Upper lobe of left lung (tissue), 6 donors: ENCODE measurements around the gene APOC4. TPM values are rescaled to one million over a fixed set of nuclear protein-coding genes. Genes with fewer than 3 reads are reported as not detected.
A peak's percentile ranks its signal among the peaks of the same experiment; 100 is the strongest.

Source experiments
- ATAC-seq, 2 donors: fragments of 200-7000 bp; cut with Tn5 transposase; one replicate each; pipeline ENCODE4 v1.9.1; 2022; ENCODE audit warnings: mild to moderate bottlenecking in 2 of 2, moderate library complexity in 2 of 2; ENCODE audit not compliant: low FRiP score in 2 of 2
- DNase-seq, 2 donors: peaks; one replicate each; pipeline ENCODE4 v3.0.0-alpha.2; 2019 to 2020
- H3K27ac ChIP-seq, 4 donors: fragments of 200-600 bp; sonication (generic); one replicate each; pipeline ENCODE4 v1.5.1; 2016 to 2019
- H3K27me3 ChIP-seq, 4 donors: fragments of 200-600 bp; sonication (generic); one replicate each; pipeline ENCODE4 v1.5.1; 2017 to 2019
- H3K36me3 ChIP-seq, 4 donors: fragments of 200-600 bp; sonication (generic); one replicate each; pipeline ENCODE4 v1.5.1; 2016 to 2019
- H3K4me1 ChIP-seq, 4 donors: fragments of 200-600 bp; sonication (generic); one replicate each; pipeline ENCODE4 v1.5.1; 2018 to 2019
- H3K4me3 ChIP-seq, 4 donors: fragments of 200-600 bp; sonication (generic); one replicate each; pipeline ENCODE4 v1.5.1; 2017 to 2019; ENCODE audit warnings: mild to moderate bottlenecking in 2 of 4, moderate library complexity in 1 of 4
- H3K9me3 ChIP-seq, 4 donors: fragments of 200-600 bp; sonication (generic); one replicate each; pipeline ENCODE4 v1.5.1; 2018 to 2019
- EP300 ChIP-seq, 4 donors: sonication (generic); formaldehyde crosslinking; IDR thresholded peaks; one replicate each; pipeline ENCODE4 v1.5.1; 2017; ENCODE audit warnings: antibody characterized with exemption in 4 of 4, control low read depth in 2 of 4
- POLR2A ChIP-seq, 4 donors: fragments of 450-650 bp; IDR thresholded peaks; one replicate each; pipeline ENCODE4 v1.5.1; 2016 to 2017; ENCODE audit warnings: antibody characterized with exemption in 4 of 4, mild to moderate bottlenecking in 2 of 4
- POLR2AphosphoS5 ChIP-seq, 2 donors: sonication (generic); formaldehyde crosslinking; IDR thresholded peaks; one replicate each; pipeline ENCODE4 v1.5.1; 2017; ENCODE audit warnings: antibody characterized with exemption in 2 of 2
- WGBS, 2 donors: methylation state at CpG; one replicate each; pipeline ENCODE4 v1.1.5; 2017 to 2018; 5-methylcytosine and 5-hydroxymethylcytosine counted together
- total RNA-seq, 6 donors: library from RNA; depleted of rRNA in 4 of 6; stranded (reverse); fragments of >200 nt in 4 of 6; gene quantifications; one replicate each; pipeline versions ENCODE4 v1.1.0 to v1.2.1, GENCODE V29; 2016 to 2021
- TF ChIP-seq, protein P1 (sequence below), 6 experiments: fragments of 450-650 bp in 4 of 6; fragments of 200-600 bp in 2 of 6; sonication (generic) in 2 of 6; IDR thresholded peaks; one replicate each; pipeline ENCODE4 v1.5.1; 2016 to 2019; ENCODE audit warnings: antibody characterized with exemption in 6 of 6
- donor health status: DM: no; HTN: no; CAD: no; lungs with moderate emphysema.
- donor health status: DM: no; HTN: yes; CAD: no; lungs with severe emphysema.

APOC4 gene
- total RNA-seq, 6 donors from 2014 or later: 0.49 to 2.7 TPM; not detected in 4

DNA sequence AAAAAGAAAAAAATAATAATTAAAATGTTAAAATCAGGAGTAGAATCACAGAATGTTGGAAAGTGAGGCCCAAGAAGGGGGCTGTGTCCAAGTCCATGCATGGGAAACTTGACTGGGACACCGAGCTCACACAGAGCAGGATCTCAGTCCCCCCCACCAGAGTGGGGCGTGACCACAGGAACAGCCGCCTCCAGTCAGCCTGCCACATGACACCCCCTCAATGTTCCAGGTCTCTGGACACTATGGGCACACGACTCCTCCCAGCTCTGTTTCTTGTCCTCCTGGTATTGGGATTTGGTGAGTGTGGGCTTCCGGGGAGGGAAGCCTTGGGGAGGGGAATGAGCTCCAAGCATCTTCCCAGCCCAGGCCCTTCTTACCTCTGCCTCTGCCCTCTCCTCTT, 6.2 kb downstream of the APOC4 start:
- no peaks in the 10 kb centered on the region for H3K27me3 ChIP-seq

DNA sequence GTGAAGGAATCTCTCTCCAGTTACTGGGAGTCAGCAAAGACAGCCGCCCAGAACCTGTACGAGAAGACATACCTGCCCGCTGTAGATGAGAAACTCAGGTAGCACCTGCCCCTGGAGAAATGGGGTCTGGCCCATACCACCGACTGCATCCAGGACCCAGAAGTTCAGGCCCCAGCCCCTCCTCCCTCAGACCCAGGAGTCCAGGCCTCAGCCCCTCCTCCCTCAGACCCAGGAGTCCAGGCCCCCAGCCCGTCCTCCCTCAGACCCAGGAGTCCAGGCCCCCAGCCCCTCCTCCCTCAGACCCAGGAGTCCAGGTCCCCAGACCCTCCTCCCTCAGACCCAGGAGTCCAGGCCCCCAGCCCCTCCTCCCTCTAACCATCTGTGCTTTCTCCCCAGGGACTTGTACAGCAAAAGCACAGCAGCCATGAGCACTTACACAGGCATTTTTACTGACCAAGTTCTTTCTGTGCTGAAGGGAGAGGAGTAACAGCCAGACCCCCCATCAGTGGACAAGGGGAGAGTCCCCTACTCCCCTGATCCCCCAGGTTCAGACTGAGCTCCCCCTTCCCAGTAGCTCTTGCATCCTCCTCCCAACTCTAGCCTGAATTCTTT, 6.8 kb downstream of the APOC4 start:
- H3K9me3 ChIP-seq: no peaks in the 10 kb centered on the region
- DNase-seq: no peak
- H3K4me1 ChIP-seq: peaks cover 4 to 11% (median 7%) of the 10 kb centered on the region in 4 donors
- no peak overlapping the region for H3K4me3 ChIP-seq
- H3K27ac ChIP-seq: no peak overlapping the region
- H3K36me3 ChIP-seq: peaks cover 0 to 9% (median 1%) of the 10 kb centered on the region in 4 donors
- TF ChIP-seq POLR2A (IDR thresholded peaks at IDR 0.05): no peak
- no peak for TF ChIP-seq EP300 (IDR thresholded peaks at IDR 0.05)
- TF ChIP-seq, protein P1, sequence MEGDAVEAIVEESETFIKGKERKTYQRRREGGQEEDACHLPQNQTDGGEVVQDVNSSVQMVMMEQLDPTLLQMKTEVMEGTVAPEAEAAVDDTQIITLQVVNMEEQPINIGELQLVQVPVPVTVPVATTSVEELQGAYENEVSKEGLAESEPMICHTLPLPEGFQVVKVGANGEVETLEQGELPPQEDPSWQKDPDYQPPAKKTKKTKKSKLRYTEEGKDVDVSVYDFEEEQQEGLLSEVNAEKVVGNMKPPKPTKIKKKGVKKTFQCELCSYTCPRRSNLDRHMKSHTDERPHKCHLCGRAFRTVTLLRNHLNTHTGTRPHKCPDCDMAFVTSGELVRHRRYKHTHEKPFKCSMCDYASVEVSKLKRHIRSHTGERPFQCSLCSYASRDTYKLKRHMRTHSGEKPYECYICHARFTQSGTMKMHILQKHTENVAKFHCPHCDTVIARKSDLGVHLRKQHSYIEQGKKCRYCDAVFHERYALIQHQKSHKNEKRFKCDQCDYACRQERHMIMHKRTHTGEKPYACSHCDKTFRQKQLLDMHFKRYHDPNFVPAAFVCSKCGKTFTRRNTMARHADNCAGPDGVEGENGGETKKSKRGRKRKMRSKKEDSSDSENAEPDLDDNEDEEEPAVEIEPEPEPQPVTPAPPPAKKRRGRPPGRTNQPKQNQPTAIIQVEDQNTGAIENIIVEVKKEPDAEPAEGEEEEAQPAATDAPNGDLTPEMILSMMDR (IDR thresholded peaks at IDR 0.05): no peak
- TF ChIP-seq POLR2AphosphoS5 (IDR thresholded peaks at IDR 0.05): no peak
- no peak for ATAC-seq
- no peaks in the 10 kb centered on the region for H3K27me3 ChIP-seq
- 88 to 89% methylated on average over 4 to 5 of the region's 5 CpGs for WGBS, 2 donors

More for the DNA sequence above, 6.2 kb downstream of the APOC4 start:
- no peak for ATAC-seq
- Histone ChIP-seq H3K9me3 (no peaks in the 10 kb centered on the region), H3K4me1 (peaks cover 0 to 9% (median 5%) of the 10 kb centered on the region in 4 donors), H3K36me3 (peaks cover 0 to 9% (median 1%) of the 10 kb centered on the region in 4 donors), H3K27ac (no peak overlapping the region), H3K4me3 (no peak overlapping the region)
- WGBS, 2 donors: 84 to 89% methylated on average over 5 of the region's 5 CpGs
- TF ChIP-seq, protein P1 (IDR thresholded peaks at IDR 0.05): no peak
- TF ChIP-seq POLR2A (IDR thresholded peaks at IDR 0.05) (no peak), POLR2AphosphoS5 (IDR thresholded peaks at IDR 0.05) (no peak), EP300 (IDR thresholded peaks at IDR 0.05) (no peak)
- no peak for DNase-seq

DNA sequence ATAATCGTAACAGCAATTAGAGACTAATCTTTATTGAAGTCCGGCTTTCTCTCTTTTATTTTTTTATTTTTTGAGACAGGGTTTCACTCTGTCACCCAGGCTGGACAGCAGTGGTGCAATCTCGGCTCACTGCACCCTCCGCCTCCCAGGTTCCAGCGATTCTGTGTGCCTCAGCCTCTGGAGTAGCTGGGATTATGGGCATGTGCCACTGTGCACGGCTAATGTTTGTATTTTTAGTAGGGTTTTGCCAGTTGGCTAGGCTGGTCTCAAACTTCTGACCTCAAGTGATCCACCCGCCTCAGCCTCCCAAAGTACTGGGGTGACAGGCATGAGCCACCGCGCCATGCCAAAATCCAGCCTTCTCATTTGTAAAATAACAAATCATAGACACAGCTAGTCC, 7.5 kb downstream of the APOC4 start:
- WGBS, 2 donors: 85 to 93% methylated on average over 9 of the region's 9 CpGs
- H3K4me3 ChIP-seq: no peak overlapping the region
- DNase-seq (no peak), ATAC-seq (no peak)
- H3K27ac ChIP-seq: no peak overlapping the region
- peaks cover 9 to 17% (median 13%) of the 10 kb centered on the region in 4 donors for H3K4me1 ChIP-seq
- H3K36me3 ChIP-seq: peaks cover 0 to 9% (median 1%) of the 10 kb centered on the region in 4 donors
- TF ChIP-seq, protein P1 (IDR thresholded peaks at IDR 0.05): no peak
- TF ChIP-seq EP300 (IDR thresholded peaks at IDR 0.05): no peak
- no peak for TF ChIP-seq POLR2A (IDR thresholded peaks at IDR 0.05)
- TF ChIP-seq POLR2AphosphoS5 (IDR thresholded peaks at IDR 0.05): no peak
- no peaks in the 10 kb centered on the region for H3K9me3 ChIP-seq
- no peaks in the 10 kb centered on the region for H3K27me3 ChIP-seq

DNA sequence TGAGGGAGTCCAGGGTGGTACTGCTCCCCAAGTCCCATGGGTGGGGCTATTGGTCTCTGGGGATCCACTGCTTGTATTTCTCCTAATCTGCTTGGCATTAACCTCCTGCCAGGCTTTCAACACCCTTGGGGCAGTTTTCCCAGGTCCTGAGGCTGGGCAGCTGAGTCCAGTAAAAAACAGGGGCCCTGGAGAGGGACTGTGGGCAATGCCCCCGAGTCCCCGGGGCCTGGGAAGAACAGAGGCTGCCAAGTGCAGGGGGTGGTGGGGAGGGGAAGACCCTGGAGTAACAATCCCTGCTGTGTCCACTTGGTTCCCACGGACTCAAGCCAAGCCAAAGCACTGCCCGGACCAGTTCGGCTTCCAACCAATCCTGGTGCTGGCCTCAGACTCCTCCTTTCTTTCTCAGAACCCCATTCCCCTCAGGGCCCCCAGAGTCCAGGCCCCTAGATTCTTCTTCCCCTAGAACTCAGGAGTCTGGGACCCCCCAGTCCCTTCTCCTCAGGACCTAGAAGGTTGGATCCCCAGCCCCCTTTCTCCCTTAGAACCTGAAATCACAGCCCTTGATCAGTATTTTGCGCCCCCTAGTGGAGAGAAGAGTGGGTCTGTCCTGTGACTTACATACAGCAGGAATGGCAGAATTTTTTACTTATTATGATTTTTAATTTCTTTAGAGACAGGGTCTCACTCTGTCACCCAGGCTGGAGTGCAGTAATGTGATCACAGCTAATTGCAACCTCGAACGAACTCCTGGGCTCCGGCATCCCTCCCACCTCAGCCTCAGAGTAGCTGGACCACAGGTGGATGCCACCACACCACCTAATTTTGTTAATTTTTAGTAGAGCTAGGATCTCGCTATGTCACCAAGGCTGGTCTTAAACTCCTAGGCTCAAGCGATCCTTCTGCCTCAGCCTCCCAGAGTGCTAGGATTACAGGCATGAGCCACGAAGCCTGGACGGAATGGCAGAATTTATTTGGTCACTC, 9.4 kb downstream of the APOC4 start:
- H3K27ac ChIP-seq: peak overlapping the region in 1 of 4 donors; percentile 49
- TF ChIP-seq, protein P1 (IDR thresholded peaks at IDR 0.05): peak; percentile 63 to 83 (median 76)
- TF ChIP-seq POLR2AphosphoS5 (IDR thresholded peaks at IDR 0.05): no peak
- H3K4me3 ChIP-seq: no peak overlapping the region
- peaks cover 0 to 9% (median 1%) of the 10 kb centered on the region in 4 donors for H3K36me3 ChIP-seq
- H3K4me1 ChIP-seq: peaks cover 17 to 26% (median 22%) of the 10 kb centered on the region in 4 donors
- no peaks in the 10 kb centered on the region for H3K9me3 ChIP-seq
- peak in 1 of 2 donors; percentile 60 for DNase-seq
- ATAC-seq: peak in 1 of 2 donors; percentile 54
- WGBS, 2 donors: 39 to 53% methylated on average over 11 to 13 of the region's 13 CpGs
- H3K27me3 ChIP-seq: no peaks in the 10 kb centered on the region
